HG03039 (cell line): ENCODE data around the gene CD8B2.
"Not testable (repeated sequence)": the region's sequence is repeated elsewhere in the genome, so short reads cannot be mapped to it uniquely, and the experiment has no call there.

ENCODE experiments used
- ATAC-seq: cut with Tn5 transposase; IDR thresholded peaks from one replicate; pipeline ENCODE4 v1.9.1; 2021; ENCODE audit warnings: mild to moderate bottlenecking, moderate library complexity; ENCODE audit not compliant: unreplicated experiment

The CD8B2 gene

GRCh38 chr2:106511476-106511901 lies 24.3 kb downstream of the CD8B2 start:
- not testable (repeated sequence) for ATAC-seq

- not testable (repeated sequence) for ATAC-seq
These were observed 24.8 kb downstream of the CD8B2 start for GRCh38 chr2:106511934-106512333.

GRCh38 chr2:106513391-106513790 lies 26.2 kb downstream of the CD8B2 start:
- not testable (repeated sequence) for ATAC-seq

GRCh38 chr2:106514827-106515226 lies 27.7 kb downstream of the CD8B2 start:
- ATAC-seq = not testable (repeated sequence)

- ATAC-seq = no peak
These were observed 29.3 kb downstream of the CD8B2 start for GRCh38 chr2:106516436-106516835.

- ATAC-seq = no peak
These were observed 29.7 kb downstream of the CD8B2 start for GRCh38 chr2:106516864-106517263.

- no peak for ATAC-seq
These were observed 30.2 kb downstream of the CD8B2 start for GRCh38 chr2:106517329-106517728.

- ATAC-seq = no peak
These were observed 32.6 kb downstream of the CD8B2 start for GRCh38 chr2:106519767-106520166.

- no peak for ATAC-seq
These were observed 33.9 kb downstream of the CD8B2 start for GRCh38 chr2:106521016-106521415.

GRCh38 chr2:106523976-106524665 lies 37.0 kb downstream of the CD8B2 start:
- no peak for ATAC-seq

- no peak for ATAC-seq
These were observed 43.7 kb downstream of the CD8B2 start for GRCh38 chr2:106530866-106531265.

- no peak for ATAC-seq
These were observed 44.6 kb downstream of the CD8B2 start for GRCh38 chr2:106531676-106532214.

GRCh38 chr2:106532236-106532635 lies 45.1 kb downstream of the CD8B2 start:
- no peak for ATAC-seq

- no peak for ATAC-seq
These were observed 47.3 kb downstream of the CD8B2 start for GRCh38 chr2:106534471-106534870.

- no peak for ATAC-seq
These were observed 49.3 kb downstream of the CD8B2 start for GRCh38 chr2:106536490-106536889.

GRCh38 chr2:106537047-106537446 lies 49.9 kb downstream of the CD8B2 start:
- no peak for ATAC-seq

- no peak for ATAC-seq
These were observed 50.6 kb downstream of the CD8B2 start for GRCh38 chr2:106537791-106538191.

GRCh38 chr2:106540886-106541285 lies 53.7 kb downstream of the CD8B2 start:
- ATAC-seq = no peak

GRCh38 chr2:106541333-106541732 lies 54.2 kb downstream of the CD8B2 start:
- no peak for ATAC-seq

GRCh38 chr2:106542746-106543359 lies 55.7 kb downstream of the CD8B2 start:
- ATAC-seq = peak; percentile 90

- ATAC-seq = no peak
These were observed 57.8 kb downstream of the CD8B2 start for GRCh38 chr2:106545007-106545406.

- no peak for ATAC-seq
These were observed 59.3 kb downstream of the CD8B2 start for GRCh38 chr2:106546391-106546990.
